H1 (cell line): Measurements from ENCODE around the gene KCNH1. TPM values are rescaled to one million over a fixed set of nuclear protein-coding genes. Genes with fewer than 3 reads are reported as not detected.

Source experiments
- BACH1 ChIP-seq: IDR thresholded peaks from 2 replicates; pipeline ENCODE4 v1.6.1; 2012; ENCODE audit warnings: low read length, improper control_type of control experiment
- CREB1 ChIP-seq: IDR thresholded peaks from 2 replicates; pipeline ENCODE4 v1.6.1; 2012; ENCODE audit warnings: inconsistent platforms
- CTBP2 ChIP-seq: IDR thresholded peaks from 2 replicates; pipeline ENCODE4 v1.7.0; 2011; ENCODE audit warnings: borderline replicate concordance, mild to moderate bottlenecking, moderate library complexity, mixed read lengths, low read length; ENCODE audit not compliant: insufficient read depth, insufficient read length
- EP300 ChIP-seq, 2 experiments: IDR thresholded peaks; 1 replicate in 1 of 2; 2 replicates in 1 of 2; pipeline ENCODE4 v1.6.1; 2011 to 2012; ENCODE audit warnings: low read depth in 2 of 2, low read length in 2 of 2, mild to moderate bottlenecking in 2 of 2, borderline replicate concordance in 1 of 2, inconsistent platforms in 1 of 2, moderate library complexity in 1 of 2
- POLR2A ChIP-seq, 2 experiments: IDR thresholded peaks; 1 replicate in 1 of 2; 2 replicates in 1 of 2; pipeline ENCODE4 v1.6.1; 2011; ENCODE audit warnings: low read depth in 2 of 2, low read length in 2 of 2, mild to moderate bottlenecking in 2 of 2; ENCODE audit errors: control extremely low read depth in 1 of 2
- TCF12 ChIP-seq: IDR thresholded peaks from 2 replicates; pipeline ENCODE4 v1.6.1; 2011; ENCODE audit warnings: low read depth, mild to moderate bottlenecking, low read length
- polyA plus RNA-seq, 7 experiments: library from polyadenylated mRNA; depleted of rRNA in 3 of 7; stranded (reverse) in 5 of 7; unstranded in 2 of 7; fragments of >200 nt in 5 of 7; fragments of 200-250 nt in 2 of 7; gene quantifications; 1 replicate in 5 of 7; 2 replicates in 1 of 7; 4 replicates in 1 of 7; pipeline versions ENCODE4 v1.2.1 to v1.2.3, GENCODE V29; 2011 to 2013; ENCODE audit warnings: missing spikeins in 2 of 7, mixed read lengths in 2 of 7
- total RNA-seq: library from RNA; stranded (reverse); fragmentation: NEBNext Ultra II Directional; extraction: Animal tissue kit (Norgen Biotek cat#: 25700); gene quantifications from 2 replicates; pipeline ENCODE4 v1.2.1, GENCODE V29; 2021
- TF ChIP-seq, protein P1 (sequence below): fragments of 300-600 bp; sonication (generic); IDR thresholded peaks from 2 replicates; pipeline ENCODE4 v1.7.1; 2012; ENCODE audit warnings: low read length, moderate library complexity, mild to moderate bottlenecking, inconsistent platforms; ENCODE audit not compliant: insufficient replicate concordance
- TF ChIP-seq, protein P2 (sequence below): IDR thresholded peaks from 2 replicates; pipeline ENCODE4 v1.6.1; 2011; ENCODE audit warnings: low read depth, mild to moderate bottlenecking, low read length; ENCODE audit not compliant: insufficient read depth

KCNH1 gene
- total and polyA plus RNA-seq, 2 of the 8 experiments (the other 6 are each of a cell fraction or from before 2014, with no cell fraction given), result 0.27 to 0.34 TPM

DNA sequence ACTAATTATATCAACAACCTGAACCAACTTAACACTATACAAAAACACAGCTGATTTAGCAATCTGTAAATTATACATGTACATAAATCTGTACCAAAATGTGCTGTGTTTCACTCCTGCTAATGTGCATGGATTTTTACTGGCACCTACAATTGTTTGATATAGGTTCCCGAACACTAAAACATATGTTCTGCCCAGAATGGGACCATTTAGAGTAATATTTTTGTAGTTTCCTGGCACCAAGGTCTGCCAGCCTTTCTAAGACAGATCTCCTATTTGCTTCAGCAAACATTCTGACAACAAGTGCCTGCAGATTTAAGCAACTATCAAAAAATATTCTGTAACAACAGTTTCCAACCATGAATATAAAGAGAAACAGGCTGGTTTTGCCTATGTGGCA is 4.2 kb downstream of the KCNH1 start (continued):
- TF ChIP-seq, protein P1, sequence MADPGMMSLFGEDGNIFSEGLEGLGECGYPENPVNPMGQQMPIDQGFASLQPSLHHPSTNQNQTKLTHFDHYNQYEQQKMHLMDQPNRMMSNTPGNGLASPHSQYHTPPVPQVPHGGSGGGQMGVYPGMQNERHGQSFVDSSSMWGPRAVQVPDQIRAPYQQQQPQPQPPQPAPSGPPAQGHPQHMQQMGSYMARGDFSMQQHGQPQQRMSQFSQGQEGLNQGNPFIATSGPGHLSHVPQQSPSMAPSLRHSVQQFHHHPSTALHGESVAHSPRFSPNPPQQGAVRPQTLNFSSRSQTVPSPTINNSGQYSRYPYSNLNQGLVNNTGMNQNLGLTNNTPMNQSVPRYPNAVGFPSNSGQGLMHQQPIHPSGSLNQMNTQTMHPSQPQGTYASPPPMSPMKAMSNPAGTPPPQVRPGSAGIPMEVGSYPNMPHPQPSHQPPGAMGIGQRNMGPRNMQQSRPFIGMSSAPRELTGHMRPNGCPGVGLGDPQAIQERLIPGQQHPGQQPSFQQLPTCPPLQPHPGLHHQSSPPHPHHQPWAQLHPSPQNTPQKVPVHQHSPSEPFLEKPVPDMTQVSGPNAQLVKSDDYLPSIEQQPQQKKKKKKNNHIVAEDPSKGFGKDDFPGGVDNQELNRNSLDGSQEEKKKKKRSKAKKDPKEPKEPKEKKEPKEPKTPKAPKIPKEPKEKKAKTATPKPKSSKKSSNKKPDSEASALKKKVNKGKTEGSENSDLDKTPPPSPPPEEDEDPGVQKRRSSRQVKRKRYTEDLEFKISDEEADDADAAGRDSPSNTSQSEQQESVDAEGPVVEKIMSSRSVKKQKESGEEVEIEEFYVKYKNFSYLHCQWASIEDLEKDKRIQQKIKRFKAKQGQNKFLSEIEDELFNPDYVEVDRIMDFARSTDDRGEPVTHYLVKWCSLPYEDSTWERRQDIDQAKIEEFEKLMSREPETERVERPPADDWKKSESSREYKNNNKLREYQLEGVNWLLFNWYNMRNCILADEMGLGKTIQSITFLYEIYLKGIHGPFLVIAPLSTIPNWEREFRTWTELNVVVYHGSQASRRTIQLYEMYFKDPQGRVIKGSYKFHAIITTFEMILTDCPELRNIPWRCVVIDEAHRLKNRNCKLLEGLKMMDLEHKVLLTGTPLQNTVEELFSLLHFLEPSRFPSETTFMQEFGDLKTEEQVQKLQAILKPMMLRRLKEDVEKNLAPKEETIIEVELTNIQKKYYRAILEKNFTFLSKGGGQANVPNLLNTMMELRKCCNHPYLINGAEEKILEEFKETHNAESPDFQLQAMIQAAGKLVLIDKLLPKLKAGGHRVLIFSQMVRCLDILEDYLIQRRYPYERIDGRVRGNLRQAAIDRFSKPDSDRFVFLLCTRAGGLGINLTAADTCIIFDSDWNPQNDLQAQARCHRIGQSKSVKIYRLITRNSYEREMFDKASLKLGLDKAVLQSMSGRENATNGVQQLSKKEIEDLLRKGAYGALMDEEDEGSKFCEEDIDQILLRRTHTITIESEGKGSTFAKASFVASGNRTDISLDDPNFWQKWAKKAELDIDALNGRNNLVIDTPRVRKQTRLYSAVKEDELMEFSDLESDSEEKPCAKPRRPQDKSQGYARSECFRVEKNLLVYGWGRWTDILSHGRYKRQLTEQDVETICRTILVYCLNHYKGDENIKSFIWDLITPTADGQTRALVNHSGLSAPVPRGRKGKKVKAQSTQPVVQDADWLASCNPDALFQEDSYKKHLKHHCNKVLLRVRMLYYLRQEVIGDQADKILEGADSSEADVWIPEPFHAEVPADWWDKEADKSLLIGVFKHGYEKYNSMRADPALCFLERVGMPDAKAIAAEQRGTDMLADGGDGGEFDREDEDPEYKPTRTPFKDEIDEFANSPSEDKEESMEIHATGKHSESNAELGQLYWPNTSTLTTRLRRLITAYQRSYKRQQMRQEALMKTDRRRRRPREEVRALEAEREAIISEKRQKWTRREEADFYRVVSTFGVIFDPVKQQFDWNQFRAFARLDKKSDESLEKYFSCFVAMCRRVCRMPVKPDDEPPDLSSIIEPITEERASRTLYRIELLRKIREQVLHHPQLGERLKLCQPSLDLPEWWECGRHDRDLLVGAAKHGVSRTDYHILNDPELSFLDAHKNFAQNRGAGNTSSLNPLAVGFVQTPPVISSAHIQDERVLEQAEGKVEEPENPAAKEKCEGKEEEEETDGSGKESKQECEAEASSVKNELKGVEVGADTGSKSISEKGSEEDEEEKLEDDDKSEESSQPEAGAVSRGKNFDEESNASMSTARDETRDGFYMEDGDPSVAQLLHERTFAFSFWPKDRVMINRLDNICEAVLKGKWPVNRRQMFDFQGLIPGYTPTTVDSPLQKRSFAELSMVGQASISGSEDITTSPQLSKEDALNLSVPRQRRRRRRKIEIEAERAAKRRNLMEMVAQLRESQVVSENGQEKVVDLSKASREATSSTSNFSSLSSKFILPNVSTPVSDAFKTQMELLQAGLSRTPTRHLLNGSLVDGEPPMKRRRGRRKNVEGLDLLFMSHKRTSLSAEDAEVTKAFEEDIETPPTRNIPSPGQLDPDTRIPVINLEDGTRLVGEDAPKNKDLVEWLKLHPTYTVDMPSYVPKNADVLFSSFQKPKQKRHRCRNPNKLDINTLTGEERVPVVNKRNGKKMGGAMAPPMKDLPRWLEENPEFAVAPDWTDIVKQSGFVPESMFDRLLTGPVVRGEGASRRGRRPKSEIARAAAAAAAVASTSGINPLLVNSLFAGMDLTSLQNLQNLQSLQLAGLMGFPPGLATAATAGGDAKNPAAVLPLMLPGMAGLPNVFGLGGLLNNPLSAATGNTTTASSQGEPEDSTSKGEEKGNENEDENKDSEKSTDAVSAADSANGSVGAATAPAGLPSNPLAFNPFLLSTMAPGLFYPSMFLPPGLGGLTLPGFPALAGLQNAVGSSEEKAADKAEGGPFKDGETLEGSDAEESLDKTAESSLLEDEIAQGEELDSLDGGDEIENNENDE, result no peak
- TF ChIP-seq, protein P2, sequence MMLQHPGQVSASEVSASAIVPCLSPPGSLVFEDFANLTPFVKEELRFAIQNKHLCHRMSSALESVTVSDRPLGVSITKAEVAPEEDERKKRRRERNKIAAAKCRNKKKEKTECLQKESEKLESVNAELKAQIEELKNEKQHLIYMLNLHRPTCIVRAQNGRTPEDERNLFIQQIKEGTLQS, result no peak
- TF ChIP-seq TCF12 (no peak), BACH1 (no peak), CTBP2 (no peak), POLR2A (IDR thresholded peaks at IDR 0.05; ENCODE audit: control extremely low read depth in 1 of 2, low read depth in 2 of 2, low read length in 2 of 2) (no peak), CREB1 (no peak), EP300 (IDR thresholded peaks at IDR 0.05; ENCODE audit: borderline replicate concordance in 1 of 2, low read depth in 2 of 2, low read length in 2 of 2) (no peak)
